Measurements from ENCODE around the gene ZAR1L. TPM values are rescaled to one million over a fixed set of nuclear protein-coding genes. Genes with fewer than 3 reads are reported as not detected.

ZAR1L gene
- total and polyA plus RNA-seq, 9 donors: 0.36 TPM; not detected in 8

DNA sequence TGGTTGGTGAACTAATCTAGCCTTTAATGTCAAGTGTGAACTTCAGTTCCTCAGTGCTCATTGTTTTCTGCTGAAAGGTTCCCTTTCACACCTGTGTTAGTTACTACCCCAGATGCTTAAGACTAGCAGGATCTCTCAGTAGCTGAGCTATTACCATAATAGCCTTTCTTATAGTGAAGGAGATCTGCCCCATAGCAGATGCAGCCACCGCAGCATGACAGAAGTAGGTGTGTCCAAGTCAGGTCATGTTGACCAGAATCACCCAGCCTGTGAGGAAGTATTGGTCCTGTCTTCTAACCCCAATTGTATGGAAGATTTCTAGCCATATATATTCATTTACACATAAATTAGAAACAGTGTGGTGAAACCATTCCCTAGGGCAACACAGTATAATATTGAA is 37.3 kb downstream of the ZAR1L start:
- WGBS, 3 donors: 50 to 100% (median 95%) methylated on average over 1 of the region's 1 CpG
- H3K9me3 ChIP-seq: no peaks in the 10 kb centered on the region
- no peak overlapping the region for H3K4me3 ChIP-seq
- H3K27ac ChIP-seq: no peak overlapping the region
- no peak for TF ChIP-seq EP300 (IDR thresholded peaks at IDR 0.05)
- TF ChIP-seq POLR2A (IDR thresholded peaks at IDR 0.05): no peak
- TF ChIP-seq, protein P1, sequence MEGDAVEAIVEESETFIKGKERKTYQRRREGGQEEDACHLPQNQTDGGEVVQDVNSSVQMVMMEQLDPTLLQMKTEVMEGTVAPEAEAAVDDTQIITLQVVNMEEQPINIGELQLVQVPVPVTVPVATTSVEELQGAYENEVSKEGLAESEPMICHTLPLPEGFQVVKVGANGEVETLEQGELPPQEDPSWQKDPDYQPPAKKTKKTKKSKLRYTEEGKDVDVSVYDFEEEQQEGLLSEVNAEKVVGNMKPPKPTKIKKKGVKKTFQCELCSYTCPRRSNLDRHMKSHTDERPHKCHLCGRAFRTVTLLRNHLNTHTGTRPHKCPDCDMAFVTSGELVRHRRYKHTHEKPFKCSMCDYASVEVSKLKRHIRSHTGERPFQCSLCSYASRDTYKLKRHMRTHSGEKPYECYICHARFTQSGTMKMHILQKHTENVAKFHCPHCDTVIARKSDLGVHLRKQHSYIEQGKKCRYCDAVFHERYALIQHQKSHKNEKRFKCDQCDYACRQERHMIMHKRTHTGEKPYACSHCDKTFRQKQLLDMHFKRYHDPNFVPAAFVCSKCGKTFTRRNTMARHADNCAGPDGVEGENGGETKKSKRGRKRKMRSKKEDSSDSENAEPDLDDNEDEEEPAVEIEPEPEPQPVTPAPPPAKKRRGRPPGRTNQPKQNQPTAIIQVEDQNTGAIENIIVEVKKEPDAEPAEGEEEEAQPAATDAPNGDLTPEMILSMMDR (IDR thresholded peaks at IDR 0.05): no peak
- no peak for DNase-seq
- H3K36me3 ChIP-seq: no peaks in the 10 kb centered on the region
- intact Hi-C loops (cut with DNase I): no loop called here
- no peaks in the 10 kb centered on the region for H3K27me3 ChIP-seq
- no peaks in the 10 kb centered on the region for H3K4me1 ChIP-seq (ENCODE audit: insufficient read depth)

DNA sequence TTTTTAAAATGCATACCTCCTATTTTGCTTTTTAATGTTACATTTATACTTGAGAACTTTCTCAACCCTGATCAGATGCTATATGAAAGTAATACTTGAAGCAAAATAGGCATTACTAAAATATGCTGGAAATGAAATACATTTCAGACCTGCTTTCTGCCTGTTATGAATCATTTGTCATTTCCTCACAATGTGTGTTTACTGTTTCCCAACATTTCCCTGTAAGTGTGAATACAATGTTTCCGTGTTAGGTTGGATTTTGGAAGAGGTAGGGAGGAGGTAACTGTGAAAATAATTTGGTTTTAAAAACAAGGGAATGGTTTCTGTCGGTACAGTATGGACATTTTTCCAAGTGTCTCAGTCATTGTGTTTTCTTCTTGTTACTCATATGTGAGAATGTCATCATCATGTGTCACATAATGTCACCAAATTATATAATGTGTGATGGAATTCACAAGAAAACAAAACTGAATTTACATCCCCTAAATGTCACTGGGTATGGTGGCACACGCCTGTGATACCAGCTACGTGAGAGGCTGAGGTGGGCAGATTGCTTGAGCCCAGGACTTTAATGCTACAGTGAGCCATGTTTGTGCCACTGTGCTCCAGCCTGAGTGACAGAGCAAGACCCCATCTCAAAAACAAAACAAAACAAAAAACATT is 43.0 kb downstream of the ZAR1L start:
- no peak overlapping the region for H3K27ac ChIP-seq
- no peak for TF ChIP-seq EP300 (IDR thresholded peaks at IDR 0.05)
- TF ChIP-seq, protein P1 (IDR thresholded peaks at IDR 0.05): no peak
- no peak for TF ChIP-seq POLR2A (IDR thresholded peaks at IDR 0.05)
- WGBS, 3 donors: 83 to 89% (median 84%) methylated on average over 4 of the region's 4 CpGs
- H3K27me3 ChIP-seq: no peaks in the 10 kb centered on the region
- no peaks in the 10 kb centered on the region for H3K9me3 ChIP-seq
- H3K4me1 ChIP-seq (ENCODE audit: insufficient read depth): no peaks in the 10 kb centered on the region
- DNase-seq: no peak
- H3K36me3 ChIP-seq: no peaks in the 10 kb centered on the region
- H3K4me3 ChIP-seq: no peak overlapping the region
- intact Hi-C loops (cut with DNase I): no loop called here

DNA sequence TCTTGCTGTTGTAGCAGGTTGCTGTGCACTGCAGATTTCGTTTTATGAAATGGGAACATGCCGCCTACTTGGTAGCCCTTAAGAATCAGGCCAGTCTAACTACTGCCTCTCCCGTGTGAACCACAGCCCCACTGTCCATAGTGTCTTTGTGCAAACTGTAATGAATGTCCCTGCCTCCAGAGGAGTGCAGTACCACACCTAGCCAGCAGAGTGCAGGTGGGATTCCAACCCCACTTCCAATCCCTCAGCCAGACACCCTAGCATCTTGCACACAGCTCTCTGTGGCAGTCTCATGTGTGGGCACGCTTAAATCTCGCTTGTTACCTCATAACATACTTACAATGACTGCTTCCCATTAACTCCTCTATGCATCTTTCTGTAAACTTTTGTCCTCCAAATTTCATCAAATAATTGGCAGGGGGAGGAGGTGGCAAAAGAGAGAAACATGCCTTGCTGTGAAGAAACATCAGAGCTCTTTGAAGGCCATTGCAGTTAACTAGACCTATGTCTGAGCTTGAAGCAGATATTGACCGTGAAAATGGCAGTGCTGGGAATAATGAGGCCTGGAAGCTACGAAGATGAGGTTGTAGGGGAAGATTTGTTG is 47.2 kb downstream of the ZAR1L start:
- TF ChIP-seq, protein P1 (IDR thresholded peaks at IDR 0.05): no peak
- TF ChIP-seq EP300 (IDR thresholded peaks at IDR 0.05) (no peak), POLR2A (IDR thresholded peaks at IDR 0.05) (no peak)
- H3K27ac ChIP-seq: no peak overlapping the region
- no peak for DNase-seq
- H3K9me3 ChIP-seq: no peaks in the 10 kb centered on the region
- intact Hi-C loops (cut with DNase I): no loop called here
- H3K4me1 ChIP-seq (ENCODE audit: insufficient read depth): no peaks in the 10 kb centered on the region
- no peaks in the 10 kb centered on the region for H3K27me3 ChIP-seq
- no peak overlapping the region for H3K4me3 ChIP-seq
- H3K36me3 ChIP-seq: no peaks in the 10 kb centered on the region
- 87 to 92% (median 91%) methylated on average over 7 of the region's 7 CpGs for WGBS, 3 donors

DNA sequence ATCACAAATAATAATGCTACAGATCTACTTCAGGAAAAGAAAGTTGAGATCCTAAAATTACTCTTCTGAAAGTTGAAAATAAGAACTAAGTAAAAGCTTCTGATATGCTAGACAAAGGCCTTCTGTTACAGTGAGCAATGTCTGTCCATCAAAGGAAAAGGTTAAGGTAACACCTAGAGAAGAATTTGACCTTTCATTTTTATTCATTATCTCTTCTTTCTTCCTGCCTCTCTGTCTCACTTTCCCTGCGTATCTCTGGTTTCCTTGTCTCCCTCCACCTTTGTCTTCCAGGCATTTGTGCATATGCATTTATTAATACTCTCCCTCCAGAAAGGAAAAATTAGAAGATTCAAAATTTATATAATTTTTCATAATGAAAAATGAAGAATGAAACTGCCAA is 49.0 kb downstream of the ZAR1L start:
- no peaks in the 10 kb centered on the region for H3K36me3 ChIP-seq
- H3K4me3 ChIP-seq: no peak overlapping the region
- TF ChIP-seq POLR2A (IDR thresholded peaks at IDR 0.05) (no peak), EP300 (IDR thresholded peaks at IDR 0.05) (no peak)
- TF ChIP-seq, protein P1 (IDR thresholded peaks at IDR 0.05): no peak
- intact Hi-C loops (cut with DNase I): no loop called here
- no peak overlapping the region for H3K27ac ChIP-seq
- no peaks in the 10 kb centered on the region for H3K9me3 ChIP-seq
- peaks cover 3% of the 10 kb centered on the region for H3K4me1 ChIP-seq (ENCODE audit: insufficient read depth)
- no peaks in the 10 kb centered on the region for H3K27me3 ChIP-seq
- WGBS, 3 donors: 90 to 97% (median 96%) methylated on average over 1 of the region's 1 CpG
- no peak for DNase-seq

Measured in ovary (tissue), 9 donors.